CD4-positive, alpha-beta T cell treated with Interleukin-1 beta for 1 hour (primary cell): Measurements from ENCODE around the gene NCK2.

ENCODE experiments used
- DNase-seq, 2 donors: peaks; one replicate each; pipeline ENCODE4 v3.0.0-alpha.2; 2020 to 2022

NCK2 gene

DNA sequence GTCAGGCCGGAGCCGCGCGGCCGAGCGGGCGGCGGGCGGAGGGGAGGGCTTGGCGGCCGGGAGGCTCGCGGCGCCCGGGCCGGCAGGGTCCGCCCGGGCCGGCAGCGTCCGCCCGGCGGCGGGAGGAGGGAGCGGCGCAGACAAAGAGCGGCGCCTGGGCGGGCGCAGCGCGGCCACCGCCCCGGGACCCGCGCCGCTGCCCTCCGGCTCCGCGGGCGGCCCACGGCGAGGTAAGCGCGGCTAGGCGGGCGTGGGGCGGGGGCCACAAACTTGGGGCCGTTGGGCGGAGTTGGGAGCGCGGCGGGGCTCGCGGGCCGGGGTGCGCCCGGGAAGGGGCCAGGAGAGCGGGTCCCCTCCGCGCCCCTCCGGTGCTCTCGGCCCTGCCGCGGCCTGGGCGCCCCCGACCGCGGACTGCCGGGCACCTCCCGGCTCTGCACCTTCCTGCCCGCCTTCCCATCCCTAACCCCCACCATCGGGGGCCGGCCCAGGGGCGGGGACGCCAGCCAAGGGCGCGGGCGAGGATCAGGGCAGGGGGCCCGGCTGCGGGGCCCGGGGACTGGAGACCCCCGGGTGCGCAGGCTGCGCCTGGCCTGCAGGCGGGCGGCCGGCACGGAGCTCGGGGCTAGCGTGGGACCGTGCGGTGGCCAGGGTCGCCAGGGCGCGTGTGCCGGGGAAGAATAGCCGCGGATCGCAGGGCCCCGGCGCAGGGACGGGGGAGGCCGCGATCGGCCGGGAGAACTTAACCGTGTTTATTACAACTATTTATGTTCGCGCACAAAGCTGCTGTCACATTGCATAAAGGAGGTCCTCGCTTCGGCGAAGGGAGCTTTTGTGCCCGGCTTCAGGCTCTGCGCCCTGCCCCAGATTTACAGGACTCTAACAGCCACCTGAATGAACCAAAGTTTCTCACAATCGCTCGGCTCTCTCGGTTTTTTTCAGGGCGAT, at the start of gene NCK2:
NCK2 (plus strand) TSS at position 4 of the 945 bp plus-strand sequence. CDS start 110,152 bp downstream, outside the sequence.
- peak in 1 of 2 donors; percentile 18 for DNase-seq

DNA sequence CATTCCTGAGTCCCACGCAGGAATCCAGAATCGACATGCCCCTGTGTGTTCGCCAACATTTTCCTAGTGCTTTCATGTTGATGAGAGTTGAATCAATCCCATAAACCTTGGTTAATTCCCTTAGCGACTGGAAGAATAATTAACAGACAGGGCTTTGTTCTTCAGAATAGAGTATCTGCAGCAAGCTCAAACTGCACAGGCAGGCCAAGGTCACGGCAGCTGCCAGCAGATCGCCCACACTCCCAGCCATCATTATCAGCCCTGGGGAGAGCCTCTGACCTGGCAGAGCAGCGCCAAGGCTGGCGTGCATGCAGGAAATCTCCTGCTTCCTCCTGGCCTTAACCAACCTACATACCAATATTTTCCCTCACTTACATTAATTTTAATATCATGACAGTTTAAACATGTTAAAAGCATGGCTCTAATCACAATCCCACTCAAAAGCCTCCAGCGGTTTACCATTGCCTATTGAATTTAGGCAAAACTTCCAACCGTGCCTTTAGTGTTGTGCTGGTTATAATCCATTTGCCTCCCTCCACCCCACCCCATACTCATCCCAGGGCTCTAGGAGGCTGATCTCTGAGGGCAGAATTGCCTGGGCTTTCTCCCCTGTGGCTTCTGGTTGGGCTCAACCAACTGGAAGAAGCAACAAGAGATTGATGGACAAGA, 46.8 kb upstream of the NCK2 start:
- no peak for DNase-seq

DNA sequence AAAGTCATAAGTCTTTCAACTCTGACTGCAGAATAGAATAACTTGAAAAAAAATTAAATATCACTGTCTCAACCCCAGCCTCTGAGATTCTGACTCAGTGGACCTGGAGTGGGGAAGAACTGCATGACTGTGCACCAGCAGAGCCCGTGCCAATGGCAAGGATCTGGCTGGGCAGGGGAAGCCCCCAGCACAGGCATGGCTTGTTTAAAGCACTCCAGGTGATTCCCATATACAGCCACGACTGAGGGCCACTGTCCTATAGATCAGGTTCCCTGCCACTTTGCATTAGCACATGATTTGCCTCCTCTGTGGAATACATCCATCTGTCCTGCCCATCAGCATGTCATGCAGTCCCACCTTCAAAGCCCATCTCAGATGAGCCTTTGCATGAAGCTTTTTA, 45.9 kb upstream of the NCK2 start:
- no peak for DNase-seq

DNA sequence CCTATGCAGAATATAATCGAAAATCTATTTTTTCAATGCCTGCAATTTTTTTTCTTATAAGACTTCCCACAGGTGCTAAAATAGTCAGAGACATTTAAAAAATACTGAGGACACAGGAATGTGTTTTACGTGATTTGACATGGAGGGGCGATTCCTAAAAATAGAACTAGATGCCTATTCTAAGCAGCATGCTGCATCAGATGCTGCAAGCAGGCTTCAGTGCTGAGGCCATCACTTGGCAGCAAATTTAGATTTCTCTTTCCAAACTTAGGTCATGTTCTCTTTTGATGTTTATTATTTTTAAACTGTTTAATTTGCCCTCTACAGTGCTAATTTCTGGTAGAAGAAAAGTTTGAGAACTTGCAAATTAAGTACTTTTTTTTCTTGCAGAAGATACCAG, 43.7 kb upstream of the NCK2 start:
- DNase-seq, result no peak

DNA sequence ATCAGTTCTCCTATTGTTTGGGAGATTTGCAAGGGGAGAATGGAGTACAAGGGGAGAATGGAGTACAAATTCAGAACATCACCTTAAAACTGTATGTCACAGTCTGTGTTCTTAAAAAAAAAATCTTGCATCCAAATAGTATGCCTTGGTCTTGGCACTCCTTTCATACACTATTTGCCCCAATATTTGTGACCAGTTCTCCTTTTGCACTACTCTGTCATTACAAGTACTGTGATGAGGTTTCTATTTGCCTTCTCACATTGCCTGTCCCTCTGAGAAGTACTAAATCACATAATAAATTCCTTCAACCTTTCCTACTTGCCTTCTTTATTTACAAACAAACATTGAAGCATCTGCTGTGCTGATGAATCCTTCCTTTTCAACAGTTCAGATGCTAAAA, 36.0 kb upstream of the NCK2 start:
- DNase-seq, result no peak

DNA sequence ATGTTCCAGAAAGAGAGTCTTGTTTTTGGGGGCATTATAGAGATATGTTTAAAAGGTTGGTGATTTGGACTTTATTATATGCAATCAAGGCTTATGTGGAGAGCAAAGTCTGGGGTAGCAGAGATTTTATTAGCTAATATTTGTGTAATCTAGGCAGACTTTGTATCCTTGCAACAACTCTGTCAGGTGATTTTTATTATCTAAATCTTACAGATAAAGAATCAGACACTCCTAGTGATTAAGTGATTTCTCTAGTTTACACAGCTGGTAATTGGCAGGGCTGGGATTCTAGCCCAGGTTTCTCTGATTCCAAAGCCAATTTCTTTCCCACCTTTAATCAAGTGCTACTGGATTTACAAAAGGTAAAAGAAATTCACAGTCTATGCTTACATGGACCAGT, 33.3 kb upstream of the NCK2 start:
- DNase-seq, result no peak

DNA sequence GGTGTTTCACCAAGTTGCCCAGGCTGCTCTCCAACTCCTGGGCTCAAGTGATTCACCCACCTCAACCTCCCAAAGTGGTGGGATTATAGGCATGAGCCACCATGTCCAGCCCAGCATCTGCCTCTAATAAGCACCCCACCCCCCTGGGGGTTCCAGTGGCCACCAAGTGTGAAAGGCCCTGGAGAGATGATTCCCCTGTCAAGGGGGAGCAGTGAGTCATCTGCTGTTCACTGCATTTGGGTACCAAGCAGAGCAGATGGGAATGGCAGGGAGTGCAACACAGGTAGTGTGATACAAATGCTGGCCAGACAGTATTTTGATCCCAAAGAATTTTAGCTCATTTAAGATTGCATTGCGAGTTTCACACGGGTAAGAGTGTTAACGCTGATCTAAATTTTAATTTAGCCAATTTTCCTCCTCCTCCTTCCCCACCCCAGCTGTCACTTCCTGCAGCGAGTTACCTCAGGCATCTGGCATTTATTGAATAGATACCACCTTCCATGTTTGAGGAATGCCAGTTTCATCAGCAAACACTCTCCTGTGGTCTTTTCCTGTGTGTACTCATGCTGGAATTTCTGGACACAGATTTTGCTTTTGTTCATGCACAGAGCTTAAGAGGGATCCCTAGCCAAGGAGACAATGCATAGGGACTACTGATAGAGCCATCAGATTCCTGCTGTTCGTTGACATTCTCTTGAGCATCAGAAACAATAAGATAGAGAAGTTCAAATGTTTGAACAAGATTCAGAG, 32.4 kb upstream of the NCK2 start:
- DNase-seq, result no peak

DNA sequence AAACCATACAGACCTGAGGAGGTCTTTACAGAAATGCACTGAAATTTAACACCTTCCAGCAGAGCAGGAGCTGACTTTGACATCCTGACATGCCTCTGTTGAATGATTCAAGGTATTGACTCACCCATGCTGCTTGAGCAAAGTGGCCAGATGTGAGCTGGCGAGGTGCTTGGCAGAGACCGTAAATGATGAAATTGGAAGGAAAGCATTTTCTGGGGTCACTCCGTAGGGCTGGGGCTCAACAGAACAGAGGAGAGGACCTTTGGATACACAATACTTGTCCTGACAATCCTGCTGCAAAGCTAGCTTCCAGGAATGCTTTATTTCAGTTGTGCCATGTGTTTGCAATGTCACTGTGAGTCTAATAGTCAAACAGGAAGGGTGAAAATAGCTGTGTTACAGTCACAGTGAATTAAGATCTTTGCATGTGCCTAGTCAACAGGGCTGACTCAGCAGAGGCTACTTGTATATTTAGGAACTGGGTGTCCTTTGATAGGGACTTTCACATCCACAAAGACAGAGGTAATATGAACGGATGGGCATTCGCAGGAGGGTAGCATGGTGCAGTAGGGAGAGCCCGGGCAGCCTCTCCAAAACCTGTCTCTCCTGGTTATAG, 31.6 kb upstream of the NCK2 start:
- DNase-seq, result no peak

DNA sequence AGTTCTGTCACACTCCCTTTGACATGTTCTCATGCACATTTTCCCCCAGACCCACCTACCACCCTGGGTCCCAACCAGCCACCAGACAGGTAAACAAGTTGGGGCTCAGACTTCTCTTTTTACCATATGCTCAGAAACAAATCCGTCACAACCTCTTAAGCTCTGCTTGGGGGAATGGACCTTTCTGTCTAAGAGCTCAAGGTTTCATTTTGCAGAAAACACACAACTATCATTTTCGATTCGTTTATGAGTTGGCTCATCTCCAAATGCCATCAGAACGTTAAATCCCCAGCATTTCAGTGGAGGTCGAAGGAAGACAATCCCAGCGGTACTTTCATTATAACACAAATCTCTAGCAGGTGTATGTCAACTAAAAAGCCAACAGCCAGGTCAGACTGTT, 30.6 kb upstream of the NCK2 start:
- no peak for DNase-seq

DNA sequence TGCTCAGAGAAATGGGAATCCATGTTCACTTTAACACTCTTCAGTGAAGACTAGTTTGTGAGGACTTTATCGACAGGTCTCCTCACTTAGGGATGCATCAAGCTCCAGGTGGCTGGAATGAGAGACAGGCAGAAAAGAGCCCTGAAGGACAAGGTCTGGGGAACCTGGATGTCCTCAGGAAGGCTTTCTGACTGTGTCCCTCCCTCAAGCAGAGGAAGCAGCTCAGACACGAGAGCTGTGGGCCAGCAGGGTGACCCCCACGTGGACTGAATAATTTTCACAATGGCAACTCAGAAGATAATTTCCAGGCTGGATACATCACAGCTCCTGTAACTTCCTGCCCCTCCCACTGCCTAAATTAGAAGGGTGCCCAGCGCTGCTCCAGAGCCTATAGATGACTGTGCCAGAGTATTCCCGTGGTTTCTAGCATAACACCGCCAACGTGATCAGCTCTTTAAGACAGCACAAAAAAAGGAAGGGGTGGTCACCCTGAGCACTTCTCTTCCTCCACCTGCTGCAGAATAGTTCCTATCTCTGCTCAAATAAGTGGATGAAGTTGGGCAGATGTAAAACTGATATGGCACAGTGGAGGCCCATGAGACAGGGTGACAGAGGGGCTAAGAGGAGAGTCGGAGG, 25.7 kb upstream of the NCK2 start:
- DNase-seq, result no peak

DNA sequence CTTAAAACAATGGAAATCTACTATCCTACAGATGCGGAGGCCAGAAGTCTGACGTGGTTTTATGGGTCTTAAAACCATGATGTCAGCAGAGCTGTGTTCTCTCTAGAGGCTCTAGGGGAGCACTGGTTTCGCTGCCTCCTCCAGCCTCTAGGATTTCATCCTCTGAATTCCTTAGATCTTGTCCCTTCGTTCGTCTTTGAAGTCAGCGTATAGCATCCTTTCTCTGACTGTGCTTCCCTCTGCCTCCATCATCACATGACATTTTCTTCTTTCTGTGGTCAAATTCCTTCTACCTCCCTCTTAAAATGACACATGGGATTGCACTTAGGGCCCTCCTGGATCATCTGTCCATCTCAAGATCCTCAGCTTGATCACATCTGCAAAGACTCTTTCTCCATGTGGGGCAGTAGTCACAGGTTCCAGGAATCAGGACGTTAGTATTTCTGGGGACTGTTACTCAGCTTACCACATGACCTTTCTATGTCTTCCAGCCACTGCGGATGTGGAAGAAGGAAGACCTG, 22.7 kb upstream of the NCK2 start:
- no peak for DNase-seq

DNA sequence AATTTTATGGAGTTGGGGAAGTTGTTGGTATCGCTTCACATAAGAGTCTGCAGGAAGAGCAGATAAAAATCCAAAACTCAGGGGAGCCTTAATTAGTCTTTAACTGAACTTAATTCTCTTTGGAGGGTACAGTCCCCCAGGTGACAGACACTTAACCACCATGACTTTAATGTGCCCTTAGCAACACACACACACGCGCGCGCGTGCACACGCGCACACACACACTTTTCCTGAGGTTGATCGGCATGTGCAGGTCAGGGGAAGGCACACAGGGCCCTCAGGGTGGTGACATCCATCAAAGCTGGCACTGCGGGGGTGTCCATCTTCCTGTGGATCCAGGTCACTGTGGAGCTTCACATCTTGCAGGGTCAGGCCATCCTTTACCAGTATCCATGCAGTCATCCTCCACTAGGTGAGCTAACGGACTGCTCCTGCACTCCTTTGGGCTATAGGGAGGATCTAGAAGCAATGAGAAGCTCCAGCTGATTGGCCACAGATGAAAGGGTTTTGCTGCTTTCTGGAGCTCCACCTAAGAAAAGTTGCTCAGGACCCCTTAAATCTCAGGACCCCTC, 21.9 kb upstream of the NCK2 start:
- DNase-seq, result no peak

DNA sequence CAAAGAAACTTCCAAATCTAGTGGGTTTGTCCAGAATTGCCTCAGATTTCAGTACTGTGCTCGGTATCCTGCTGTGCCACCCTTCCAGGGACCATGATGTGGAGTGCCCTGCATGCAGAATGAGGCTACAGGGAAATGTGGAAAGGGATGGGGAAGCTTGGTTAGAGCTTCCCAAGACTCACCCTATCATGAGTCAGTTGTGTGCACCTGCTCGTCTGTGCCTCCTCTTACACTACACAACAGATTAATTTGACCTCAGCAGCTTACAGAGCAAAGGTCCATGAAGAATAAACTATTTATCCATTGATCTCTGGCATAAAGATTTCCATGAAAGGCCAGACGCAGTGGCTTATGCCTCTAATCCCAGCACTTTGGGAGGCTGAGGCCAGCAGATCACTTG, 21.3 kb upstream of the NCK2 start:
- DNase-seq, result no peak

DNA sequence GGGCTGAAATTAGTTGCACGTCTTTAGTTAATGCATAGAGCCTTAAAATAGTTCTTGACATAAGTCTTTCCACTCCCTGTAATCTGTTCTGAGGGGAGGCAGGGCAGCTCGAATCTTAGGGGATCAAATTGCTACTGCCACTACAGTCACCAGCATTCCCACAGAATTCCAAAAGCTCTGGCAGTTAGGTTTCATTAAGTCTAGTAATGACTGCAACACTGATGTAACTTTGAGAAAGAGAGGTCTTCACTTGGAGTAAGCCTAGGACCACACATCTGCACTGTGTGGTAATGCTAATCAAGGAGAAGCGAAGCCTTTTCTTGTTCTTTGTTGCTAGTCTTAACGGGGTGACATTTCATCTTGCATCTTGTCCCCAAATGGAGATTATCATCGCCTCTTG, 19.3 kb upstream of the NCK2 start:
- DNase-seq, result no peak

DNA sequence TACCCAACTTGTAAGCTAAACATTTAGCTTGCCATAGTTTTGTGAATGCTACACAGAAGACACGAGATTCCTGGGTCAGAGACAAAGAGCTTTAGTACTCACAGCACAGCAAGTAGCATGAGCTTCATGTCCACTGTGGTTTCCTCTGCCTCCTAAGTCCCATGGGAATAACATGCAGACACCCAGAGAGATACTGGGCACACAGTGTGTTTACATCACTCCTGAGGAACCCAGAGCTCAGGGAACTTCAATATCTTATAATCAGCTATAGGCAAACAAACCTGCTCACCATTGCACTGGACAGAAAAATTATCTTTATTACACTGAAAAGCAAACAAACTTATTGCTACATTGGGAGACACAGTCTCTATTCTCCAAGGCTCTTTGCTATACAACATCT, 14.5 kb upstream of the NCK2 start:
- DNase-seq, result no peak

DNA sequence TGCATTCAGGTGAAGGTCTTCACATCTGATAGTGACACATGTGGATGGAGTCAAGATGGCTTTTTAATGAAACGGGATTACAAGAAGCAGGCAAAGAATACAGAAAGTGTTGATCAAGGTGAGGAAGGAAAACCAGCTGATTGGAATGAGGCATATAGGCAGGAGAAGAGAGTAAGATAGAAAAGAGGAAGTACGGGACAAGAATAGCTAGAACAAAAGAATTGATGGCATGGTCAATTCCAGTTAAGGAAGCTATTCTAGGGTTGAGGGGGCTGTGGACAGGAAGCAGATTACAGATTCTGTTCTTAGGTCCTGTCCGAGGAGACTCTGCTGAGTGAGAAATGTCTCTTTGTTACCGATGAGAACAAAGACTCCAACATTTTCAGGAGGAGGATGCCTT, 13.2 kb upstream of the NCK2 start:
- no peak for DNase-seq

DNA sequence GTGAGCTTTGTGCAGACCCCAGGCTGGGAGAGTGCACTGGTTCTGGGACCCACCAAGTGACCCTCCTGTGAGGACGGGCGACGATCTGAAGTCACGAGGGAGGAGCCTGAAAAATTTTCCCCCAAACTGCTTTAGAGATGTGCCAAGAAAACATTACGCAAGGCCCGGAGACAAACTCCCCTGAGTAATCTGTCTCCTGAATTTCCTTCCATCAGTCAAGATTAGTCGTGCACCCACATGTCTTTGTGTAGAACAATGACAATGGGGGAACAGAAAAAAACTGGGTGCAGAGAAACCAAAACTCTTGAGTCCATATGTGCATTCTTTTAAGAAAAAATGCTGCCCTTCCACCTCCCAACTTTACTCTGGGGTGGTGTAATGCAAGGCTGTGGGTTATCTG, 12.6 kb upstream of the NCK2 start:
- DNase-seq, result no peak

DNA sequence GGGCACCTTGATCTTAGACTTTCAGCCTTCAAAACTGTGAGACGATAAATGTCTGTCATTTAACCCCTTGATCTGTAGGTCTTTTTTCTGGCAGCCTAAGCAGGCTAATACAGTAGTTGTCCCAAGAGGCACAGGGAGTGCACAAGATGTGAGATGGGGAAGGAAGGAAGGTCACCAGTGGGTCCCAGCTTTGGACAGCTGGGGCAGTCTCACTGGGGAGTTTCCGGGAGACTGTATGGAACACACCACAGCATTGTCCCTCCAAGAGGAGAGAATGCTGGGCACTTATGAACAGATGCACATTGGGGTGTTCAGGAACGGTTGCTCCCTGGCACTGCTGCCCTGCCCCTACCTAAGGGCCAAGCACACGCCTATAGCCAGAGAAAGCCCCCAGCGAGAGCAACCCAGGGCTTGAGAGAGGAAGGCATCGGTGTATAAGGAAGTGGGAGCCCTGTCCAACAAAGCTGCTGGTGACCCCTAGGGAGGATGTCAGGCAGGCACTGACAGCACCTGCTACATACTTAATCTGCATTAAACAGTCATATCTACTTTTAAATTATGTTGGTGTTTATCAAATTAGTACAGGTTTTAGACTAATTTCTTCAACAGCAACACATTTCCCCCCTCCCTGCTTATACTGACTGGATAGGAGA, 11.6 kb upstream of the NCK2 start:
- DNase-seq, result no peak

DNA sequence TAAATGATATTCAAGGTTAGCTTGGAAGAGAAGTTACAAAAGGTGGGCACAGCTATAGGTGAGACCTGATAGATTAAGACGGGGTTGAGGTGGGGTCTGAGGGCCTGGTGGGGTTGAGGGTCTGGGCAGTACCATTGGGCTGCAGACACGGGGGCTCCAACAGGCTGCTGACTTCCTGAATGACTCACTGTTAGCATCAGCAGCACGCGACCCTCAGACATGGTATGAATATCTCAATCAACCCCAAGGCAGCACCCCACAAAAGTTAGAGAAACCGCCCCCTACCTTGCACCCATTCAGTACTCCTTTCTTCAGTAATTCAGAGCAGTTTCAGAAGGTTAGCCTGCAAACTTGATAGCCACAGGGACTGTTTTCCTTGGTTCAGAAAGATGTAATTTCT, 10.8 kb upstream of the NCK2 start:
- DNase-seq, result no peak

DNA sequence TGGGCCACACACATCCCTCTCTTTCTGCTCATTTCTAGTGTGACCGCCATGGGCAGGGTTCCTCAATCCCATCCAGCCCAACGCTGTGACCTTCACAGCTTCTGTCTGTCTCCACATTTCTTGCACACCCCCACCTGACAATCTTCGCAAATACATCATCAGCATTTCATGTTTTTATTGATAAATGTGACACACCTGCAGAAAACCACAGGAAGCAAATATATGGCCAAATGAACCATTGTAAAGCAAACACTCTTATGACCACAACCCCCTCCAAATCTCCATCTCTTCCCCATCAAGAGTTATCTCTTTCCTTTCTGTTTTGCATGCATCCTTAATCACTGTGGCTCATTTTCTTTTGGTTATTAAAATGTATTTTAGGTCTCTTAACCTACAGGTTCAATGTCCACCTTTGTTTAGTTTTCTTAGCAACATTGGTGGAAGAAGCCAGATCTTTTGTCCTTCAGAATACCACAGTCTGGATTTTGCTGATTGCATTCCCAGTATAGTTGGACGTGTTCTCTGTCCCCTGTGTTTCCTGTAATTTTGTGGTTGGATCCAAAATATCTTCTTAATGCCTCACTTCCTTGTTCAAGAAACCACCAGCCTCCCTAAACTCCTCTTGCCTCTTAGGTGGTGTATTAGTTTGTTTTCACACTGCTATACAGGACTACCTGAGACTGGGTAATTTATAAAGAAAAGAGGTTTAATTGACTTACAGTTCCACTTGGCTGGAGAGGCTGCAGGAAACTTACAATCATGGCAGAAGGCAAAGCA, 9.8 kb upstream of the NCK2 start:
- no peak for DNase-seq

DNA sequence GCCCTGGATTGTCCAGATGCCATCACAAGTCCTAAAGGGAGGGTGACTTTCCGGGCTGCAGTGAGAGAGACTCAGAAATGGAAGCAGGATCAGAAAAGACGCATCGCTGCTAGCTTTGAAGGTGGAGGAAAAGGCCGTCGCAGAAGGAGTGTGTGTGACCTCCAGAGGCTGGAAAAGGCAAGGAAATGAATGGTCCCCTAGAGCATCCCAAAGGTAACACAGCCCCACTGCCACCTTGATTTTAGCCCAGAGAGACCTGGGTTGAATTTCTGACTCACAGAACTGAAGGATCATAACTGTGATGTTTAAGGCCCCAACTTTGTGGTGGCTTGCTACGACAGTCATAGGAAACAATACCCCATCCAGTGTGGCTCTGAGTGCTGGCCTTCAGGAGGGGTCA, 8.6 kb upstream of the NCK2 start:
- DNase-seq, result no peak
